Lung (tissue), 12 donors: ENCODE results near the gene SNX20. TPM values are rescaled to one million over a fixed set of nuclear protein-coding genes. Genes with fewer than 3 reads are reported as not detected.

ENCODE experiments used
- ATAC-seq: fragments of 200-7000 bp; cut with Tn5 transposase; one replicate; pipeline ENCODE4 v1.9.1; 2020; ENCODE audit warnings: moderate number of reproducible peaks; ENCODE audit not compliant: insufficient read depth, low FRiP score
- DNase-seq, 3 donors: peaks; one replicate each; pipeline ENCODE4 v3.0.0-alpha.2; 2013 to 2017
- H3K27ac ChIP-seq, 2 donors: one replicate each; pipeline ENCODE4 v1.5.1; 2013; ENCODE audit warnings: mild to moderate bottlenecking in 2 of 2, moderate library complexity in 2 of 2, control low read depth in 1 of 2, inconsistent platforms in 1 of 2, low read depth in 1 of 2, low read length in 1 of 2
- H3K27me3 ChIP-seq, 3 donors: one replicate each; pipeline ENCODE4 v1.5.1; 2013; ENCODE audit warnings: low read length in 2 of 3; ENCODE audit not compliant: control insufficient read depth in 3 of 3, insufficient read depth in 3 of 3
- H3K36me3 ChIP-seq, 4 donors: one replicate each; pipeline ENCODE4 v1.5.1; 2013; ENCODE audit warnings: low read length in 4 of 4, mild to moderate bottlenecking in 1 of 4, moderate library complexity in 1 of 4; ENCODE audit not compliant: control insufficient read depth in 4 of 4, insufficient read depth in 4 of 4
- H3K4me1 ChIP-seq, 5 donors: one replicate each; pipeline ENCODE4 v1.5.1; 2013; ENCODE audit warnings: low read length in 5 of 5, mild to moderate bottlenecking in 2 of 5, moderate library complexity in 1 of 5; ENCODE audit not compliant: control insufficient read depth in 5 of 5, insufficient read depth in 5 of 5
- H3K4me3 ChIP-seq: one replicate; pipeline ENCODE4 v1.5.1; 2013; ENCODE audit warnings: mild to moderate bottlenecking, control low read depth, moderate library complexity
- H3K9ac ChIP-seq, 2 donors: one replicate each; pipeline ENCODE4 v1.5.1; 2013; ENCODE audit warnings: low read length in 2 of 2, control low read depth in 1 of 2; ENCODE audit not compliant: insufficient read depth in 1 of 2
- H3K9me3 ChIP-seq, 4 donors: one replicate each; pipeline ENCODE4 v1.5.1; 2013; ENCODE audit warnings: low read length in 3 of 4, mild to moderate bottlenecking in 1 of 4, moderate library complexity in 1 of 4; ENCODE audit not compliant: control insufficient read depth in 4 of 4, insufficient read depth in 3 of 4
- CTCF ChIP-seq: IDR thresholded peaks from 2 replicates; pipeline ENCODE4 v1.5.1; 2012; ENCODE audit warnings: mild to moderate bottlenecking; ENCODE audit errors: control extremely low read depth, extremely low read depth
- WGBS, 2 donors: extraction: QIAGEN DNeasy Blood & Tissue Kit; methylation state at CpG; one replicate each; pipeline ENCODE4 v1.1.7; 2013; 5-methylcytosine and 5-hydroxymethylcytosine counted together
- polyA plus RNA-seq, 2 donors: library from polyadenylated mRNA; stranded (reverse); fragments of 200-250 nt; gene quantifications; one replicate each; pipeline ENCODE4 v1.2.1, GENCODE V29; 2013
- total RNA-seq, 2 donors: library from RNA; depleted of rRNA in 1 of 2; stranded (reverse); fragments of >200 nt in 1 of 2; gene quantifications; one replicate each; pipeline ENCODE4 v1.2.1, GENCODE V29; 2014 to 2021
- donor health status: control.
- donor health status: control.
- donor health status: Bipolar disorder and iron deficiency.
- donor health status: healthy.
- donor health status: DM: yes; HTN: yes; CAD: no.

The SNX20 gene
- total and polyA plus RNA-seq, 4 donors = 3.1 to 14.9 (median 9.5) TPM

DNA sequence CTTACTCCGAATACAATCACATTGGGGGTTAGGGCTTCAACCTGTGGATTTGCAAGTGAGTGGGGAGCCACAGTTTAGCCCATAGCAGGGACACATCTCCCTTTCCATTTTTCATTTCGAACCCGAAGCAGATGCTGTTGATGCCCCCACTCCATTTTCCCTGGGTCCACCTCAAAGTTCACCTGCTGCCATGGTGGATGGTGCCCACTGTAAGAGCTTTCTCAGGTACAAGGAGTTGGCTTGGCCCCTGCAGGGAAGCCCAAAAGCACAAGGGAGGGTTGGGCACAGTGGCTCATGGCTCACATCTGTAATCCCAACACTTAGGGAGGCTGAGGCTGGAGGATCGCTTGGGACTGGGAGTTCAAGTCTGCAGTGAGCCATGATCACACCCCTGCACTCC, 51.8 kb downstream of the SNX20 start:
- 88 to 96% methylated on average over 4 of the region's 4 CpGs for WGBS, 2 donors
- H3K4me1 ChIP-seq = peaks cover 0 to 8% (median 0%) of the 10 kb centered on the region in 5 donors
- H3K27me3 ChIP-seq = no peaks in the 10 kb centered on the region
- H3K9me3 ChIP-seq = no peaks in the 10 kb centered on the region
- ATAC-seq (no peak), DNase-seq (no peak)
- H3K9ac ChIP-seq = no peak overlapping the region
- peaks cover 0 to 49% (median 21%) of the 10 kb centered on the region in 4 donors for H3K36me3 ChIP-seq
- no peak overlapping the region for H3K4me3 ChIP-seq
- no peak for TF ChIP-seq CTCF
- no peak overlapping the region for H3K27ac ChIP-seq

- Histone ChIP-seq H3K9me3 (no peaks in the 10 kb centered on the region), H3K27ac (no peak overlapping the region), H3K36me3 (peaks cover 0 to 49% (median 22%) of the 10 kb centered on the region in 4 donors), H3K4me3 (no peak overlapping the region), H3K9ac (no peak overlapping the region), H3K4me1 (peaks cover 0 to 8% (median 0%) of the 10 kb centered on the region in 5 donors), H3K27me3 (no peaks in the 10 kb centered on the region)
- ATAC-seq (no peak), DNase-seq (no peak)
- 91 to 98% methylated on average over 9 of the region's 9 CpGs for WGBS, 2 donors
- TF ChIP-seq CTCF = no peak
Observed at GRCh38 chr16:50628156-50628802, 52.8 kb downstream of the SNX20 start.

- Histone ChIP-seq H3K4me3 (no peak overlapping the region), H3K27ac (no peak overlapping the region), H3K9ac (no peak overlapping the region), H3K27me3 (no peaks in the 10 kb centered on the region), H3K9me3 (no peaks in the 10 kb centered on the region), H3K36me3 (peaks cover 0 to 42% (median 19%) of the 10 kb centered on the region in 4 donors), H3K4me1 (peaks cover 0 to 8% (median 0%) of the 10 kb centered on the region in 5 donors)
- TF ChIP-seq CTCF = no peak
- ATAC-seq (peak; percentile 17), DNase-seq (peak; percentile 59 to 71 (median 60))
- 11 to 16% methylated on average over 10 of the region's 10 CpGs for WGBS, 2 donors
Observed at GRCh38 chr16:50627419-50627818, 53.7 kb downstream of the SNX20 start.
